ENCODE measurements around the gene SH3PXD2A.
A peak's percentile ranks its signal among the peaks of the same experiment; 100 is the strongest.

SH3PXD2A gene

DNA sequence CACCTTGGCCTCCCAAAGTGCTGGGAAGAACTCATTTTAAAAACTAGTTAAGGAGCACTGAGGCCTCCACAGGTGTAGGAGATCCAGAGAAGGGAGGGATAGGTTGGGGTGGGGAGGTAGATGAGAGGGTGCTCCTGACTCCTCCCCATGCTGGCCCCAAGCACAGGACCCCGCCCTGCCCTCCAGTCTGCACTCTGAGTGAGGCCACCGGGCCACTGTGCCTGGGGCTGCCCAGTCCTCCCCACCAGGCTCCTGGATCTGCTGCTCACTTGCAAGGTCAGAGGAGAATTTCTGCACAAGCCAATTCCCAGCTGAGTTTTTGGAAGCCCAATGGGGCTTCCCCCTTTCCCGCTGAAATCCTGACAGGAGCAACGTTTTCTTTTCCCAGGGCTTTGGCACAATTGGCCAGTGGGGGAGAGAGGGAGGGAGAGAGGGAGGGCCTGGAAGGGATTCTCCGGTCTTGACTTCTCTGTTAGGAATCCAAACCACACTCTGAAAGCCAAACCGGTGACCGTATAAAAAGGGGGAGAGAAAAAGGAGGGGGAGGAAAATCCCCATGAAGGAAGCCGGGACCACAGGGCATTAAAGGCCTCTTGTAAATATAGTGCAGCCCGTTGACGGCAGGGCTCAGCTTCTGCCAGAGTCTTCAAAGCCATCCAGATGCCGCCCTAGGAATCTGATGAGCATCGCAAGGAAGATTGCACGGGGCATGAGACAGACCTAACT is 116.2 kb downstream of the SH3PXD2A start:
- Histone ChIP-seq H2AFZ (ENCODE audit: low read depth, low read length) (no peak overlapping the region), H3K79me2 (ENCODE audit: insufficient read depth, low read length) (no peaks in the 10 kb centered on the region), H4K20me1 (ENCODE audit: insufficient read depth, low read length) (no peaks in the 10 kb centered on the region; the same call in 1 of the 2 replicates), H3K9me3 (ENCODE audit: insufficient read depth, low read length, severe bottlenecking) (no peaks in the 10 kb centered on the region), H3K27me3 (ENCODE audit: insufficient read depth, low read length, poor library complexity) (no peaks in the 10 kb centered on the region), H3K27ac (ENCODE audit: low read length) (no peak overlapping the region), H3K4me1 (ENCODE audit: insufficient read depth, low read length) (no peaks in the 10 kb centered on the region), H3K4me2 (ENCODE audit: insufficient read depth, low read length) (no peak overlapping the region), H3K36me3 (ENCODE audit: insufficient read depth, low read length) (no peaks in the 10 kb centered on the region), H3K9ac (ENCODE audit: low read depth, low read length) (no peak overlapping the region), H3K4me3 (ENCODE audit: low read depth in 1 of 2, low read length in 2 of 2) (no peak overlapping the region)
- DNase-seq (no peak), ATAC-seq (ENCODE audit: insufficient read depth, low read depth) (no peak)
- TF ChIP-seq CTCF (IDR thresholded peaks at IDR 0.05; ENCODE audit: borderline replicate concordance, extremely low read depth, low read length, poor library complexity, severe bottlenecking): no peak
- no peak for TF ChIP-seq EZH2 (IDR thresholded peaks at IDR 0.05; ENCODE audit: borderline replicate concordance, low read depth, low read length, severe bottlenecking)

- Histone ChIP-seq H3K9me3 (ENCODE audit: insufficient read depth, low read length, severe bottlenecking) (no peaks in the 10 kb centered on the region), H3K4me3 (ENCODE audit: low read depth in 1 of 2, low read length in 2 of 2) (no peak overlapping the region), H3K4me2 (ENCODE audit: insufficient read depth, low read length) (no peak overlapping the region), H3K27ac (ENCODE audit: low read length) (no peak overlapping the region), H4K20me1 (ENCODE audit: insufficient read depth, low read length) (no peaks in the 10 kb centered on the region; the same call in 1 of the 2 replicates), H3K36me3 (ENCODE audit: insufficient read depth, low read length) (no peaks in the 10 kb centered on the region), H3K79me2 (ENCODE audit: insufficient read depth, low read length) (no peaks in the 10 kb centered on the region), H3K27me3 (ENCODE audit: insufficient read depth, low read length, poor library complexity) (peaks cover 2% of the 10 kb centered on the region), H3K4me1 (ENCODE audit: insufficient read depth, low read length) (no peaks in the 10 kb centered on the region), H2AFZ (ENCODE audit: low read depth, low read length) (no peak overlapping the region), H3K9ac (ENCODE audit: low read depth, low read length) (no peak overlapping the region)
- ATAC-seq (ENCODE audit: insufficient read depth, low read depth): no peak
- no peak for TF ChIP-seq CTCF (IDR thresholded peaks at IDR 0.05; ENCODE audit: borderline replicate concordance, extremely low read depth, low read length, poor library complexity, severe bottlenecking)
- no peak for TF ChIP-seq EZH2 (IDR thresholded peaks at IDR 0.05; ENCODE audit: borderline replicate concordance, low read depth, low read length, severe bottlenecking)
- DNase-seq: no peak
These were observed 117.5 kb downstream of the SH3PXD2A start for GRCh38 chr10:103737735-103738367.

- TF ChIP-seq EZH2 (IDR thresholded peaks at IDR 0.05; ENCODE audit: borderline replicate concordance, low read depth, low read length, severe bottlenecking) (no peak), CTCF (IDR thresholded peaks at IDR 0.05; ENCODE audit: borderline replicate concordance, extremely low read depth, low read length, poor library complexity, severe bottlenecking) (no peak)
- Histone ChIP-seq H3K27ac (ENCODE audit: low read length) (no peak overlapping the region), H3K79me2 (ENCODE audit: insufficient read depth, low read length) (no peaks in the 10 kb centered on the region), H3K9me3 (ENCODE audit: insufficient read depth, low read length, severe bottlenecking) (no peaks in the 10 kb centered on the region), H3K9ac (ENCODE audit: low read depth, low read length) (no peak overlapping the region), H3K27me3 (ENCODE audit: insufficient read depth, low read length, poor library complexity) (peaks cover 2% of the 10 kb centered on the region), H3K4me1 (ENCODE audit: insufficient read depth, low read length) (no peaks in the 10 kb centered on the region), H2AFZ (ENCODE audit: low read depth, low read length) (no peak overlapping the region), H3K36me3 (ENCODE audit: insufficient read depth, low read length) (no peaks in the 10 kb centered on the region), H4K20me1 (ENCODE audit: insufficient read depth, low read length) (no peaks in the 10 kb centered on the region; the same call in 1 of the 2 replicates), H3K4me3 (ENCODE audit: low read depth in 1 of 2, low read length in 2 of 2) (no peak overlapping the region), H3K4me2 (ENCODE audit: insufficient read depth, low read length) (no peak overlapping the region)
- ATAC-seq (ENCODE audit: insufficient read depth, low read depth) (peak; percentile 85), DNase-seq (peak; percentile 33)
These were observed 118.6 kb downstream of the SH3PXD2A start for GRCh38 chr10:103736763-103737162.

Measured in DND-41 (cell line).